ENCODE results near the gene MC5R. TPM values are rescaled to one million over a fixed set of nuclear protein-coding genes. Genes with fewer than 3 reads are reported as not detected.

The MC5R gene
- polyA plus RNA-seq, 1 of the 3 experiments (the other 2 are of a cell fraction): not detected

- TF ChIP-seq PBX3 (IDR thresholded peaks at IDR 0.05) (no peak), MEF2A (IDR thresholded peaks at IDR 0.05; ENCODE audit: borderline replicate concordance, low read depth) (no peak), IRF3 (IDR thresholded peaks at IDR 0.05; ENCODE audit: low read depth, low read length) (no peak), NFIC (IDR thresholded peaks at IDR 0.05; ENCODE audit: borderline replicate concordance) (no peak)
Observed at GRCh38 chr18:13797157-13797611, 26.8 kb upstream of the MC5R start (continued).

GRCh38 chr18:13799396-13799795 is 24.6 kb upstream of the MC5R start:
- H3F3A ChIP-seq (replicated peaks; ENCODE audit: insufficient read depth): no peaks in the 10 kb centered on the region
- no peak overlapping the region for H3K9ac ChIP-seq
- H3K4me1 ChIP-seq (ENCODE audit: control insufficient read depth in 1 of 2, insufficient read depth in 2 of 2, low read depth in 1 of 2, low read length in 1 of 2): peaks cover 0 to 8% of the 10 kb centered on the region in 2 experiments; a peak in 1 of 4 replicates
- no peak overlapping the region for H3K4me2 ChIP-seq
- H3K79me2 ChIP-seq (ENCODE audit: insufficient read depth): no peaks in the 10 kb centered on the region
- H3K9me2 ChIP-seq: no peaks in the 10 kb centered on the region
- no peak for DNase-seq
- ChIA-PET POLR2A (no interaction called here), CTCF (no interaction called here)
- H2AFZ ChIP-seq (ENCODE audit: low read depth): no peak overlapping the region
- H3K36me3 ChIP-seq (replicated peaks in 1 of 2; ENCODE audit: control insufficient read depth in 1 of 2, insufficient read depth in 2 of 2, low read length in 1 of 2): no peaks in the 10 kb centered on the region
- 45% methylated on average over 8 of the region's 11 CpGs for WGBS (ENCODE audit: low lambda C conversion rate)
- peaks cover 29% of the 10 kb centered on the region for H3K27me3 ChIP-seq (ENCODE audit: insufficient read depth)
- H4K20me1 ChIP-seq (ENCODE audit: insufficient read depth): no peaks in the 10 kb centered on the region
- no peaks in the 10 kb centered on the region for H3K9me3 ChIP-seq
- H3K27ac ChIP-seq (ENCODE audit: low read depth in 2 of 2, low read length in 1 of 2): no peak overlapping the region
- no peak overlapping the region for H3K4me3 ChIP-seq (ENCODE audit: low read depth in 2 of 2, low read length in 1 of 2)
- TF ChIP-seq PBX3 (IDR thresholded peaks at IDR 0.05) (no peak), REST (IDR thresholded peaks at IDR 0.05; ENCODE audit: low read depth, low read length) (no peak), EZH2phosphoT487 (IDR thresholded peaks at IDR 0.05; ENCODE audit: borderline replicate concordance, low read depth) (no peak), RFX5 (IDR thresholded peaks at IDR 0.05; ENCODE audit: low read length) (no peak), MXI1 (IDR thresholded peaks at IDR 0.05; ENCODE audit: low read depth, low read length) (no peak), RXRA (IDR thresholded peaks at IDR 0.05; ENCODE audit: borderline replicate concordance, low read depth) (no peak), POLR2AphosphoS5 (IDR thresholded peaks at IDR 0.05; ENCODE audit: low read depth, low read length) (no peak), FOXM1 (IDR thresholded peaks at IDR 0.05; ENCODE audit: low read depth) (no peak), EP300 (IDR thresholded peaks at IDR 0.05; ENCODE audit: borderline replicate concordance in 1 of 2, low read depth in 1 of 2, low read length in 1 of 2) (no peak), ELF1 (IDR thresholded peaks at IDR 0.05) (no peak), GABPA (IDR thresholded peaks at IDR 0.05; ENCODE audit: low read depth) (no peak), USF2 (IDR thresholded peaks at IDR 0.05; ENCODE audit: borderline replicate concordance, low read depth, low read length) (no peak), FOSL2 (IDR thresholded peaks at IDR 0.05; ENCODE audit: borderline replicate concordance, low read depth) (no peak), IRF3 (IDR thresholded peaks at IDR 0.05; ENCODE audit: low read depth, low read length) (no peak), TAF1 (IDR thresholded peaks at IDR 0.05; ENCODE audit: borderline replicate concordance, low read depth, low read length) (no peak), FOXJ3 (CRISPR knock-in tag; IDR thresholded peaks at IDR 0.05) (no peak)
